SU-DHL-6 (cell line): Measurements from ENCODE around the gene PSMB1.

ENCODE experiments used
- CTCF ChIP-seq: fragments of 200-600 bp; sonication (generic); IDR thresholded peaks from one replicate; pipeline ENCODE4 v1.5.1; 2017; ENCODE audit warnings: antibody characterized with exemption, mild to moderate bottlenecking, low read length, moderate library complexity; ENCODE audit not compliant: insufficient read depth, poor library complexity, severe bottlenecking
- EZH2phosphoT487 ChIP-seq: fragments of 200-600 bp; sonication (generic), shearing (Covaris generic); conservative IDR thresholded peaks from 2 replicates; pipeline ENCODE4 v1.6.1; 2018; ENCODE audit warnings: mild to moderate bottlenecking, antibody characterized with exemption, low read length, moderate library complexity, mixed read lengths

- TF ChIP-seq CTCF, result no peak
- no peak for TF ChIP-seq EZH2phosphoT487
Measured at GRCh38 chr6:170533792-170534191, 19.3 kb downstream of the PSMB1 start.
